Activated T-cell treated with anti-CD3 and anti-CD28 coated beads for 4 hours (primary cell): ENCODE results near the gene CACHD1.

ENCODE experiments used
- DNase-seq: peaks from one replicate; pipeline ENCODE4 v3.0.0-alpha.2; 2020

CACHD1 gene

GRCh38 chr1:64555947-64556346 lies 86.0 kb downstream of the CACHD1 start:
- no peak for DNase-seq

- DNase-seq, result no peak
Observed at GRCh38 chr1:64561993-64562392, 92.1 kb downstream of the CACHD1 start.

DNA sequence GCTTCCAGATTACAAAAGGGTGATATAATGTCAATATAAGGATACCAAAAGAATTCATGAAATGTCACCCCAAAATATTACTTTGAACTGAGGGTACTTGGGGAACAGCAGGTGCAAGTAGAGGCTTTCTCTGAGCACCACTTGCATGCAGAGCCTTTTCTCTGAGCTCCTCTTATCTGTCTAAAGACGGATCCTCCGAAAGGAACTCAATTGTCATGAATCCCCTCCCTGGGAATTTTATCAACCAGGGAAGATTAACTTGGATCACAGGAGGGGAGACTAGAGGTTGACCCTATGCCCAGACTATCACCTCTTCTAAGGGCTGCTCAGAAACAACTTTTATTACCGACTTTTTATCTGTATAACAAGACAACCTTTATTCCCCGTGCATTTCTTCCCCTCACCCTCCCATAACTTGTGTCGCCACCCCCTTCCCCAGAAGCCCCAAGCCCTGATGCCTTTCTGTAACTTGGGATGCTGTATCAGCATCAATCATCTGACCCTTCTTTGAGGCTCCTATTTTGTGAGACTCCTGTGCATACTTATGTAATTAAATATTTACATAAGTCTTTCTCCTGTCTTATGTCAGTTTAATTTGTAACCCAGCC lies 94.1 kb downstream of the CACHD1 start:
- DNase-seq, result no peak

- DNase-seq, result no peak
Observed at GRCh38 chr1:64564891-64565290, 95.0 kb downstream of the CACHD1 start.

GRCh38 chr1:64567426-64568170 lies 97.7 kb downstream of the CACHD1 start:
- no peak for DNase-seq

DNA sequence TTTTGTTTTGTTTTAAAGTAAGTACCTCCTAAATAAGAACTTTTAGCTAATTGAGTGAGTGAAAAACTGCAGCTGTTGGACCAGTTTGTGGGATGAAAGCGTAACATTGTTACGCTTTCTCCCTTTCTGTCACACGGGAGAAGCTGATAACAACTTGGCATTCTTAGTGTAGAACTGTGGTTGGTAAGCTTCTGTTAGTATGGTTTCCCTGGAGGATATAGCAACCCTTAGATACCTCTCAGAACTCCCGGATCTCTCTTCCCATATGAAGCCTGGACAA lies 98.2 kb downstream of the CACHD1 start:
- DNase-seq, result no peak

DNA sequence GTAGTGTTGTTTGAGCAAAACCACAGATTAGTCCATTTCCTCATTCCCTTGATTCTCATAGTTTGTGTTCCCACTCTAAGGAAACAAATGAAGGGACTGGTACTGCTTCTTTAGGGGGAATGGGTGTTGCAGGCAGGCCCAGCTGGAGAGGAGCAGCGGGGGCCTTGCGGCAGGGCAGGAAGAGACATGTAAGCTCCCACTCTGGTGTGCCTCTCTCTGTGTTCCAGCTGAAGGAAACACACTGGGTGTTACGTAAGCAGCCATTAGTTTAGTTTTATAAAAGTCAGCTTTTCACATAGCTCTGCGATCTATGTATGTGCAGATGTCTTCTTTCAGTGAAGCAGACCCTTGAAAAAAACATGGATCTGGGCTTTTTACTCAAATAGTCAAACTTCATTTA lies 99.5 kb downstream of the CACHD1 start:
- no peak for DNase-seq

GRCh38 chr1:64570267-64570855 lies 100.4 kb downstream of the CACHD1 start:
- no peak for DNase-seq

GRCh38 chr1:64572222-64572900 lies 102.4 kb downstream of the CACHD1 start:
- DNase-seq, result no peak

DNA sequence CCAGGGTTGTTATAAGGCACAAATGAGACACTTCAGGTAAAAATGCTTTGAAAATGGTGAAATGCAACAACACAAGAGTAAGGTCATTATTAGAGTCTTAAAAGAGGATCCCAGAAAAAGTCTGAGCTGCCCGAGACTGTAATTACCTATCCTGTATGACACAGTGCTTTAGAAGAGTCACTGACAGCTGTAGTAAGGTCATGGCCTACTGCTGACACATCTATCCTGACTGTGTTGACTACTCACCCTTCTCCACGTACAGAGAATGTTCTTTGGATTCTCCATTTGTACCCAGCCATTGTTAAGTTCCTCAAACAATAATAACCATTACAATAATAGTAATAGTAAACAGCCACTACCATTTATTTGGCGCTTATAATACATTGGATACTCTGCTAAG lies 104.4 kb downstream of the CACHD1 start:
- no peak for DNase-seq

GRCh38 chr1:64575881-64576676 lies 106.2 kb downstream of the CACHD1 start:
- no peak for DNase-seq

DNA sequence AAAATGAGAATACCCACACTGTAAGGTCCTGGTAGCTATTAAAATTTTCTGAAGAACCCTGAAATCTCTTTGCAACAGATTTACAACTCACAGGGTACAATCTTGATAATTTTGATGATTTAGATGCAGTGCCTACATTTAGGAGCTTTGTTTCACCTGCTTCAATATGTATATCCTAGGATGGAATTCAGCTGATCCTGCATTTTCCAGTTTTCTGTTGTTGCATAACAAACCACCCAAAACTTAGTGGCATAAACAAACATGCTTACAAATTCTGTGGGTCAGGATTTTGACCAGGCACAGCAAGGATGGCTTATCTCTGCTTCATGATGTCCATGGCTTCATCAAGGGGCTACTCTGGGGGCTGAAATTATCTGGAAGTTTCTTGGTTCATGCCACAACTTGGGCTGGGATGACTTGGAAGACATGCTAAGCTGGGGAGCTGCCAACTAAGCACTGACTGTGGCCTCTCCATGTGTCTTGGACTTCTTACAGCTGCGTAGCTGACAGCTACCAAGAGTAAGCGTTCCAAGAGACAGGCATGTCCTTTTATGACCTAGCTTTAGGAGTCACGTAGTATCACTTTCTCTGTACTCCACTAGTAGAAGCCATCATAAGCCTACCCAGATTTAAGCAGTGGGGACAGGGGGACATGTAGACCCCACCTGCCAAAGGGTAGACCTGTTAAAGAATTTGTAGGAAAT lies 108.5 kb downstream of the CACHD1 start:
- no peak for DNase-seq

DNA sequence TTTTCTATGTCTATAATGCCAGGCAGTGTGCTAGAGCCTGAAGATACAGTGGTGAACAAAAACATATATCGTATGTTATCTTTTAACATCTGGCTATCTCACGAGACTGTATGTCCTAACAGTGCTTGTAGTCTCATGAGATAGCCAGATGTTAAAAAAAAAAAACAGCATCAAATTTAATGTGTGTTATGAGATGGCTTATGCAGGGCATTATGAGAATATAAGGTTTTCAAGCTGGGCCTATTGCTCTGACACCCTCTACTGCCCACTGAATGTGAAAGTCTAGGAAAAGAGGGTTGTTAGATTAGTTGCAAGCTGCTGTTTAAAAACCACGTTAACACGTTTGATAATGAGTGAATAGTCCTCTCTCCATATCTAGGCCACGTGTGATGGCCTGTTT lies 109.8 kb downstream of the CACHD1 start:
- DNase-seq, result no peak

DNA sequence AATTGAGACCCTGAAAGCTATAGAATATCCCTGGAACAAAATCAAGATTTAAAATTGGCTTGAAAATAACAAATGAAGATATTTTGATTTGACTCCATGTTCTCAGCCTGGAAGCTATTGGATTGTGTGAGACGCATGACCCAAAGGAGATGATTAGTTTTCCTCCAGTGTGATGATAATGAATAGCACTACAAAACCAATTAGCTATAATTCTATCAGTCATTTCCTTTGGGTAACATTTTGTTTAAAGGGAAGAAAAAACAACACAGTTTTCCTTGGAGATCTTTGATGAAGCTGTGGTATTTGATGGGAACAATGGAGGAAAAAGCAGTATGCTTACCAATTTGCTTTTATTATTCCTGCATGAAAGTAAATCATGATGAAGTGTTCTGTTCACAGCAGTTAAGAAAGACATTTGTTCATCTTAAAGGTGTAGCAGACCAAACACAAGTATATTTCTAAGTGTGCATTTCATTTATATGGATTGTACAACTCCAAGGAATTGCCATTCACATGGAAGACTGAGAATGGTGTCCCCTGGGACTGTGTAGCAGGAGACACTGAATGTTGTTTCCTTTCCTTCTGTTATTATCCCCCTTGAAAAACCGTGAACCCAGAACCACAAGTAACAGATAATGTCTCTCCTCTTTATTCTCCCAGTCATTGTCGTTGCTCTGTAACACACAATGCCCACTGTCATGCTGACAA lies 111.4 kb downstream of the CACHD1 start:
- no peak for DNase-seq

- DNase-seq, result no peak
Observed at GRCh38 chr1:64581843-64582185, 111.9 kb downstream of the CACHD1 start.

DNA sequence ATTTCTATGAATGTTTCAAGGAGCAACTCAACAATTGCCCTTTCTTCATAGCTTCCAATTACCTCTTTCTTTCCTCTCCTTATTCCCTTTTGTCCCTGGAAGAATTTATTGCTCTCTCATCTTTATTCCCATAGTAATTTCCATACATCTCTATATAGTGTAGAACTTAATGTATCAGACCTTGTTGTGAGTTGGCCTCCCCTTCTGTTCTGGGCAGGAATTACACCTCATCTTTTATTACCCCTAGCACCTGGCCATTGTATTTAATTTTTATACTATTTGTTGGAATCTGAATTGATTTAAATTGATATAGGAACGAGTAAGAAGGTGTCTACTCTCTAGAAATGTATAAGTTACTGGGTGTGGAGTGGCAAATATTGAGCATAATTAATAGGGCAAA lies 114.5 kb downstream of the CACHD1 start:
- no peak for DNase-seq

DNA sequence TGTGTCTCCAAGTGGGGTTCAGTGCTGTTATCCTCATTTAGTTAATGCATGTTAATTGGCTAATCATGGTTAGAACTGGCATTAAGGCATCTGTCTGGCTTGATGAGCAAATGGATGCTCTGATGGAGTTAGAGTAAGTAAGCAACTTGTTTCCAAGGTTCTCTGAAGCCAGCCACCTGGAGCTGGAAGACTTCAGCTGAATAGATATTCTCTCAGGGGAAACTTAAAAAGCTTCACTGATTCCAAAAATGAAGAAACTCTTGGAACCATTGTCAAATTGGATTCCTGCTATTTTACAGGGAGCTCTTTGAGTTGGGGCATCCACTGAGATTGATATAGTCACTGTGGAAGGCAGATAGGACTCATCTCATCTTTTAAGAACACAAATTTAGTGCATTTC lies 118.9 kb downstream of the CACHD1 start:
- DNase-seq, result no peak

- no peak for DNase-seq
Observed at GRCh38 chr1:64590316-64590715, 120.4 kb downstream of the CACHD1 start.

DNA sequence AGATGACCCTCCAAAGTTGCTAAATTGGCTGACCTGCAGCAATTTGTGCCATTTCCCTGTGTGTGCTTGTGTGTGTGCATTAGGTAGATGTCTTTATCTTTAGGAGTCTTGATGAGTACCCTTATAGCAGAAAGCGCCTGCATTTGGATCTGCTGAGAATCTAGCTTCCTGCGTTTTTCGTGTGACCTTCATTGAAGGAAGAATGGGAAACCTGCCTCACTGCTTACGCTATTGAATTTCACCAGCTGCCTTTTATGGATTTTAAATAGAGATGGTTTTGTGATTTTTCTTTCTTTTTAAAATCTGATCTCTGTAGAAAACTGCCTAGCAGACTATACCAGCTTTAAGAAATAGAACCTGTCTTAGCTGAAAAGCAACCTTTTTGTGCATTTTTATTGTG lies 124.5 kb downstream of the CACHD1 start:
- no peak for DNase-seq

DNA sequence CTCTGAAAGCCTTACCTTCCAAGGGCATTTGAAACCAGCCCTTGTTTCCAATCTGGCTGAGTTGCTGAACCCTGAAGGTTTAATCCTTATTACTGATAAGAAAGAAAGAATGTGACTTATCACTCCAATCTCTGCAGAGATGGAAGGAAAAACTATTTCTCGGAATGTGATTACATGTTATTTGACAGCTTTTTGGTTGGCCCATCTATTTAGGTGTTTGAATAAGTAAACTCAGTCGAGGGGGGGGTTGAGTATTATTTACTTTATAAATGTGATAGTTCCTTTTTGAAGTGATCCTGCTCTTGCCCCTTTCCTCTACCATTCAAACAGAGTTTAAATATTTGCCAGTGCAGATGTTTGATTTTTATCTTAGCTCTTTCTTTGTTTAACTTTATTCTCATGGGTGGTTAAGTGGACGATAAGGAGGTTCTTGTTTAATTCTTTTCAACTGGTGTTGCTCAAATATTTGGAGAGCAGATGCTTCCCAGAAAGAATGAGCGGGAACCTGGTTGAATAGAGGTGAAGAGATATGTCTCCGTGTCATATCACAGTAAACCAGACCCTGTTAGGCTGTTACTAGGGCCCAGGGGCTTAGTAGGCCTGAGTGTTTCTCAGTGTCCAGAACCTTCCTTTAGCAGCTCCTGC lies 126.1 kb downstream of the CACHD1 start:
- DNase-seq, result no peak

GRCh38 chr1:64597113-64597512 lies 127.2 kb downstream of the CACHD1 start:
- no peak for DNase-seq
